HepG2 (cell line): ENCODE measurements around the gene LACTBL1. TPM values are rescaled to one million over a fixed set of nuclear protein-coding genes. Genes with fewer than 3 reads are reported as not detected.
A peak's percentile ranks its signal among the peaks of the same experiment; 100 is the strongest.

Experiments used
- KDM5B ChIP-seq: sonication (generic); formaldehyde crosslinking; IDR thresholded peaks from 2 replicates; pipeline ENCODE4 v1.4.0; 2020; ENCODE audit warnings: missing genetic modification reagents, mild to moderate bottlenecking, borderline replicate concordance
- MYC ChIP-seq: sonication (generic); formaldehyde crosslinking; IDR thresholded peaks from 2 replicates; pipeline ENCODE4 v1.9.0; 2021; ENCODE audit warnings: missing genetic modification reagents, borderline replicate concordance
- U2AF2 ChIP-seq: fragments of 200-400 bp; formaldehyde crosslinking; IDR thresholded peaks from 2 replicates; pipeline ENCODE4 v1.6.1; 2017; ENCODE audit warnings: low read depth, mild to moderate bottlenecking, low read length
- YEATS4 ChIP-seq: sonication (generic); formaldehyde crosslinking; IDR thresholded peaks from 2 replicates; pipeline ENCODE4 v1.4.0; 2020; ENCODE audit warnings: missing genetic modification reagents, borderline replicate concordance
- ZNF296 ChIP-seq: sonication (generic); formaldehyde crosslinking; conservative IDR thresholded peaks from 2 replicates; pipeline ENCODE4 v1.5.0; 2020; ENCODE audit warnings: mild to moderate bottlenecking, missing genetic modification reagents
- ZNF354B ChIP-seq: sonication (generic); formaldehyde crosslinking; IDR thresholded peaks from 2 replicates; pipeline ENCODE4 v1.8.0; 2022; ENCODE audit warnings: mild to moderate bottlenecking, missing genetic modification reagents
- ZNF496 ChIP-seq: sonication (generic); formaldehyde crosslinking; IDR thresholded peaks from 2 replicates; pipeline ENCODE4 v1.8.1; 2023; ENCODE audit warnings: mild to moderate bottlenecking, moderate library complexity, missing genetic modification reagents; ENCODE audit not compliant: insufficient replicate concordance
- ZNF749 ChIP-seq: sonication (generic); formaldehyde crosslinking; IDR thresholded peaks from 2 replicates; pipeline ENCODE4 v1.8.0; 2022; ENCODE audit warnings: mild to moderate bottlenecking, missing genetic modification reagents, moderate library complexity, borderline replicate concordance
- polyA plus RNA-seq, 8 experiments: library from polyadenylated mRNA; depleted of rRNA in 3 of 8; stranded (reverse) in 7 of 8; unstranded in 1 of 8; fragments of >200 nt; fragmentation: Illumina TruSeq in 4 of 8; extraction: Trizol in 4 of 8; gene quantifications; 2 replicates each; pipeline versions ENCODE4 v1.2.1 to v1.2.3, GENCODE V29; 2011 to 2016; ENCODE audit warnings: low read depth in 4 of 8, missing spikeins in 1 of 8, mixed read lengths in 1 of 8; ENCODE audit not compliant: insufficient read depth in 1 of 8
- total RNA-seq, 5 experiments: library from RNA; depleted of rRNA; stranded (reverse); fragments of >200 nt; fragmentation: Illumina TruSeq; extraction: Trizol; gene quantifications; 2 replicates each; pipeline ENCODE4 v1.2.3, GENCODE V29; 2016; ENCODE audit warnings: low read depth in 1 of 5
- TF ChIP-seq, protein P1 (sequence below): sonication (generic); formaldehyde crosslinking; IDR thresholded peaks from 2 replicates; pipeline ENCODE4 v1.4.0; 2020; ENCODE audit warnings: mild to moderate bottlenecking, missing genetic modification reagents
- TF ChIP-seq, protein P2 (sequence below): sonication (generic); formaldehyde crosslinking; IDR thresholded peaks from 2 replicates; pipeline ENCODE4 v1.5.0; 2020; ENCODE audit warnings: missing genetic modification reagents, mild to moderate bottlenecking, borderline replicate concordance
- TF ChIP-seq, protein P3 (sequence below): sonication (generic); formaldehyde crosslinking; IDR thresholded peaks from 2 replicates; pipeline ENCODE4 v1.4.0; 2020; ENCODE audit warnings: missing genetic modification reagents, mild to moderate bottlenecking, borderline replicate concordance
- TF ChIP-seq, protein P4 (sequence below): conservative IDR thresholded peaks from 2 replicates; pipeline ENCODE4 v1.6.1; 2018; ENCODE audit warnings: missing genetic modification reagents
- TF ChIP-seq, protein P5 (sequence below): sonication (generic); formaldehyde crosslinking; IDR thresholded peaks from 2 replicates; pipeline ENCODE4 v1.4.0; 2020; ENCODE audit warnings: mild to moderate bottlenecking, missing genetic modification reagents

LACTBL1 gene
- total and polyA plus RNA-seq, 2 of the 13 experiments (the other 11 are each of a cell fraction or from before 2014, with no cell fraction given), result 0.12 to 1.3 TPM

DNA sequence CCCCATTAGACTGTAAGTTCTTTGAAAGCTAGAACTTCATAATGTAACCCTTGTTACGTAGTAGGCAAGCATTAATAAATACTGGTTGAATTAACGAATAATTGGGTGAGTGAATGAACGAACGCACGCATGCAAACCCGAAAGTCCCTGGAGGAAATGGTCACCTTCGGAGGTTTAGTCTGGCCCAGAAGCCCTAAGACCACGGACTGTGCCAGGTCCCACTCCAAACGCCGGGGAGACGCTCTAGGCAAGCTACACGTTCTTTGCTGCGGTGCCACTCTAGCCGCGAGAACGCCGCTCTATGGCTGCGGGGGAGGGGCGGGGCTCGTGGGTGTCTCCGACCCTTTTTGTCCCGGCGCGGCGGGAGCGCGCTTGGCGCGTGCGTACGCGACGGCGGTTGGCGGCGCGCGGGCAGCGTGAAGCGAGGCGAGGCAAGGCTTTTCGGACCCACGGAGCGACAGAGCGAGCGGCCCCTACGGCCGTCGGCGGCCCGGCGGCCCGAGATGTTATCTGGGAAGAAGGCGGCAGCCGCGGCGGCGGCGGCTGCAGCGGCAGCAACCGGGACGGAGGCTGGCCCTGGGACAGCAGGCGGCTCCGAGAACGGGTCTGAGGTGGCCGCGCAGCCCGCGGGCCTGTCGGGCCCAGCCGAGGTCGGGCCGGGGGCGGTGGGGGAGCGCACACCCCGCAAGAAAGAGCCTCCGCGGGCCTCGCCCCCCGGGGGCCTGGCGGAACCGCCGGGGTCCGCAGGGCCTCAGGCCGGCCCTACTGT is 46.6 kb upstream of the LACTBL1 start, which contains the start of gene KDM1A (continued):
- TF ChIP-seq, protein P1, sequence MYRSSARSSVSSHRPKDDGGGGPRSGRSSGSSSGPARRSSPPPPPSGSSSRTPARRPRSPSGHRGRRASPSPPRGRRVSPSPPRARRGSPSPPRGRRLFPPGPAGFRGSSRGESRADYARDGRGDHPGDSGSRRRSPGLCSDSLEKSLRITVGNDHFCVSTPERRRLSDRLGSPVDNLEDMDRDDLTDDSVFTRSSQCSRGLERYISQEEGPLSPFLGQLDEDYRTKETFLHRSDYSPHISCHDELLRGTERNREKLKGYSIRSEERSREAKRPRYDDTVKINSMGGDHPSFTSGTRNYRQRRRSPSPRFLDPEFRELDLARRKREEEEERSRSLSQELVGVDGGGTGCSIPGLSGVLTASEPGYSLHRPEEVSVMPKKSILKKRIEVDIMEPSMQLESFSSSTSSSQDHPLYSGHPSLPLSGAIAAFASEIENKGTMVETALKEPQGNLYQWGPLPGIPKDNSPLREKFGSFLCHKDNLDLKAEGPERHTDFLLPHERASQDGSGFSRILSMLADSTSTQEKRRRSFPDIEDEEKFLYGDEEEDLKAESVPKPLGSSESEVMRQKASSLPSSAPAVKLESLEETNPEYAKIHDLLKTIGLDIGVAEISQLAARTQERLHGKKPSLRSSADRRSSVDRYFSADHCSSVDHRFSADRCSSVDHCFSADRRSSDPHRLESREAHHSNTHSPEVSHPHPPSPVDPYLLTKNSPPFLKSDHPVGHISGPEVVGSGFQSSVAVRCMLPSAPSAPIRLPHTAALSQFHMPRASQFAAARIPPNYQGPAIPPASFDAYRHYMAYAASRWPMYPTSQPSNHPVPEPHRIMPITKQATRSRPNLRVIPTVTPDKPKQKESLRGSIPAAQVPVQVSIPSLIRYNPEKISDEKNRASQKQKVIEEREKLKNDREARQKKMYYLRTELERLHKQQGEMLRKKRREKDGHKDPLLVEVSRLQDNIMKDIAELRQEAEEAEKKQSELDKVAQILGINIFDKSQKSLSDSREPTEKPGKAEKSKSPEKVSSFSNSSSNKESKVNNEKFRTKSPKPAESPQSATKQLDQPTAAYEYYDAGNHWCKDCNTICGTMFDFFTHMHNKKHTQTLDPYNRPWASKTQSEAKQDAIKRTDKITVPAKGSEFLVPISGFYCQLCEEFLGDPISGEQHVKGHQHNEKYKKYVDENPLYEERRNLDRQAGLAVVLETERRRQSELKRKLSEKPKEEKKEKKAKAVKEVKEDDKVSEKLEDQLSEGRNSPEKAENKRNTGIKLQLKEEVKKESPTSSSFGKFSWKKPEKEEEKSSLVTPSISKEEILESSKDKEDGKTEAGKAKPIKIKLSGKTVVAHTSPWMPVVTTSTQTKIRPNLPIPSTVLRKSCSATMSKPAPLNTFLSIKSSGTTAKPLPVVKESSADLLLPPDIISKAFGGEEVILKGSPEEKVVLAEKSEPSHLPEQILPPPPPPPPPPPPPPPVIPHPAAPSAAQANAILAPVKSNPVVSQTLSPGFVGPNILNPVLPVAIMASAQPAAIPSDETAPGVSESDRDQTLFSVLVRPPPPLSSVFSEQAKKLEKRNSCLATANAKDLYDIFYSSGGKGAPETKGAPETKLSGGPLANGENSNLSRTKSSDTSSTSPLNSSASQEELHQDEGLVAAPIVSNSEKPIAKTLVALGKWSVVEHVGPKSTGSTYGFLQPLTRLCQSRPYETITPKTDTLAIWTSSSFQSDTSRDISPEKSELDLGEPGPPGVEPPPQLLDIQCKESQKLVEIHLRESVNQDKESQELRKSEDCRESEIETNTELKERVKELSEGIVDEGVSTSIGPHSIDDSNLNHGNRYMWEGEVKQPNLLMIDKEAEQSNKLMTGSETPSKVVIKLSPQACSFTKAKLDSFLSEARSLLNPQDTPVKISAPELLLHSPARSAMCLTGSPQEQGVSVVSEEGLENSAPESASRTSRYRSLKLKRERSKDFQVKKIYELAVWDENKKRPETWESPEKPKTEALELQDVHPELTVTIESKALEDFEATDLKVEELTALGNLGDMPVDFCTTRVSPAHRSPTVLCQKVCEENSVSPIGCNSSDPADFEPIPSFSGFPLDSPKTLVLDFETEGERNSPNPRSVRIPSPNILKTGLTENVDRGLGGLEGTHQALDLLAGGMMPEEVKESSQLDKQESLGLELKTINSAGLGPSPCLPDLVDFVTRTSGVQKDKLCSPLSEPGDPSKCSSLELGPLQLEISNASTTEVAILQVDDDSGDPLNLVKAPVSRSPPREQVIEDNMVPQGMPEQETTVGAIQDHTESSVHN (CRISPR knock-in tag), result no peak
- TF ChIP-seq U2AF2 (0 out of 2 replicates have a peak, but pooled peaks have one; percentile 26), ZNF354B (CRISPR knock-in tag) (0 out of 2 replicates have a peak, but pooled peaks have one; percentile 45), MYC (CRISPR knock-in tag) (peak; percentile 96), ZNF496 (CRISPR knock-in tag) (no peak), KDM5B (CRISPR knock-in tag) (peak; percentile 62; the same call in 1 of the 2 replicates), ZNF296 (CRISPR knock-in tag) (no peak; the same call in 1 of the 2 replicates), ZNF749 (peak; percentile 85; the same call in 1 of the 2 replicates), YEATS4 (peak; percentile 88)
- TF ChIP-seq, protein P2, sequence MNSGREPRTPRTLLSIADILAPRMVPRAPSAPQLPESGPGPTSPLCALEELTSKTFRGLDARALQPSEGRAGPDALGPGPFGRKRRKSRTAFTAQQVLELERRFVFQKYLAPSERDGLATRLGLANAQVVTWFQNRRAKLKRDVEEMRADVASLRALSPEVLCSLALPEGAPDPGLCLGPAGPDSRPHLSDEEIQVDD (CRISPR knock-in tag), result peak; percentile 68; the same call in 1 of the 2 replicates
- TF ChIP-seq, protein P3, sequence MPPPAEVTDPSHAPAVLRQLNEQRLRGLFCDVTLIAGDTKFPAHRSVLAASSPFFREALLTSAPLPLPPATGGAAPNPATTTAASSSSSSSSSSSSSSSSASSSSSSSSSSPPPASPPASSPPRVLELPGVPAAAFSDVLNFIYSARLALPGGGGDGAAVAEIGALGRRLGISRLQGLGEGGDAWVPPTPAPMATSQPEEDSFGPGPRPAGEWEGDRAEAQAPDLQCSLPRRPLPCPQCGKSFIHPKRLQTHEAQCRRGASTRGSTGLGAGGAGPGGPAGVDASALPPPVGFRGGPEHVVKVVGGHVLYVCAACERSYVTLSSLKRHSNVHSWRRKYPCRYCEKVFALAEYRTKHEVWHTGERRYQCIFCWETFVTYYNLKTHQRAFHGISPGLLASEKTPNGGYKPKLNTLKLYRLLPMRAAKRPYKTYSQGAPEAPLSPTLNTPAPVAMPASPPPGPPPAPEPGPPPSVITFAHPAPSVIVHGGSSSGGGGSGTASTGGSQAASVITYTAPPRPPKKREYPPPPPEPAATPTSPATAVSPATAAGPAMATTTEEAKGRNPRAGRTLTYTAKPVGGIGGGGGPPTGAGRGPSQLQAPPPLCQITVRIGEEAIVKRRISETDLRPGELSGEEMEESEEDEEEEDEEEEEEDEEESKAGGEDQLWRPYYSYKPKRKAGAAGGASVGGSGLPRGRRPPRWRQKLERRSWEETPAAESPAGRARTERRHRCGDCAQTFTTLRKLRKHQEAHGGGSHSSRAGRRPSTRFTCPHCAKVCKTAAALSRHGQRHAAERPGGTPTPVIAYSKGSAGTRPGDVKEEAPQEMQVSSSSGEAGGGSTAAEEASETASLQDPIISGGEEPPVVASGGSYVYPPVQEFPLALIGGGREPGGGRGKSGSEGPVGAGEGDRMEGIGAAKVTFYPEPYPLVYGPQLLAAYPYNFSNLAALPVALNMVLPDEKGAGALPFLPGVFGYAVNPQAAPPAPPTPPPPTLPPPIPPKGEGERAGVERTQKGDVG (CRISPR knock-in tag), result peak; percentile 79; the same call in 1 of the 2 replicates
- TF ChIP-seq, protein P4, sequence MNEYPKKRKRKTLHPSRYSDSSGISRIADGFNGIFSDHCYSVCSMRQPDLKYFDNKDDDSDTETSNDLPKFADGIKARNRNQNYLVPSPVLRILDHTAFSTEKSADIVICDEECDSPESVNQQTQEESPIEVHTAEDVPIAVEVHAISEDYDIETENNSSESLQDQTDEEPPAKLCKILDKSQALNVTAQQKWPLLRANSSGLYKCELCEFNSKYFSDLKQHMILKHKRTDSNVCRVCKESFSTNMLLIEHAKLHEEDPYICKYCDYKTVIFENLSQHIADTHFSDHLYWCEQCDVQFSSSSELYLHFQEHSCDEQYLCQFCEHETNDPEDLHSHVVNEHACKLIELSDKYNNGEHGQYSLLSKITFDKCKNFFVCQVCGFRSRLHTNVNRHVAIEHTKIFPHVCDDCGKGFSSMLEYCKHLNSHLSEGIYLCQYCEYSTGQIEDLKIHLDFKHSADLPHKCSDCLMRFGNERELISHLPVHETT, result peak; percentile 92
- TF ChIP-seq, protein P5, sequence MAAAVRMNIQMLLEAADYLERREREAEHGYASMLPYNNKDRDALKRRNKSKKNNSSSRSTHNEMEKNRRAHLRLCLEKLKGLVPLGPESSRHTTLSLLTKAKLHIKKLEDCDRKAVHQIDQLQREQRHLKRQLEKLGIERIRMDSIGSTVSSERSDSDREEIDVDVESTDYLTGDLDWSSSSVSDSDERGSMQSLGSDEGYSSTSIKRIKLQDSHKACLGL (CRISPR knock-in tag), result peak; percentile 59; the same call in 1 of the 2 replicates
